Measurements from ENCODE around the gene MAP3K4.
"Not testable (repeated sequence)": the region's sequence is repeated elsewhere in the genome, so short reads cannot be mapped to it uniquely, and the experiment has no call there.

The MAP3K4 gene

DNA sequence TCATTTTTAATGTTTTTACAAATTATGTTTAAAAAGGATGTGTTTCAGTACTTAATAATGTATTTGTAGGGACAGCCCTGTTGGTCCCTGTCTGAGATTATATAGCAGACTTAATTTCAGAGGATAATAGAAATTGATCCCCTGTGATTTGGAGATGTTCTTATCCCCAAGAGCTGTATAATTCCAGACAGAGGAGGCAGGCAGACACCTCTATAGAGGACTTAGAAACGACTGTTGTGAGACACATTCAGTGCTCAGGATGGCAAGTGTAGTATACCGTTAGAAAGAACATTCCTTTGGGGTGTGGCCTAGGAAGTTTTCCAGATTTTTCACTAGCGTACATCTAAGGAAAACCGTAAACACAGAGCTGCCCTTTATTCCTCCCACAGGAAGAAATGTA is 117.8 kb downstream of the MAP3K4 start:
- DNase-seq (ENCODE audit: extremely low read depth, low read depth): no peak
- TF ChIP-seq, protein P1, sequence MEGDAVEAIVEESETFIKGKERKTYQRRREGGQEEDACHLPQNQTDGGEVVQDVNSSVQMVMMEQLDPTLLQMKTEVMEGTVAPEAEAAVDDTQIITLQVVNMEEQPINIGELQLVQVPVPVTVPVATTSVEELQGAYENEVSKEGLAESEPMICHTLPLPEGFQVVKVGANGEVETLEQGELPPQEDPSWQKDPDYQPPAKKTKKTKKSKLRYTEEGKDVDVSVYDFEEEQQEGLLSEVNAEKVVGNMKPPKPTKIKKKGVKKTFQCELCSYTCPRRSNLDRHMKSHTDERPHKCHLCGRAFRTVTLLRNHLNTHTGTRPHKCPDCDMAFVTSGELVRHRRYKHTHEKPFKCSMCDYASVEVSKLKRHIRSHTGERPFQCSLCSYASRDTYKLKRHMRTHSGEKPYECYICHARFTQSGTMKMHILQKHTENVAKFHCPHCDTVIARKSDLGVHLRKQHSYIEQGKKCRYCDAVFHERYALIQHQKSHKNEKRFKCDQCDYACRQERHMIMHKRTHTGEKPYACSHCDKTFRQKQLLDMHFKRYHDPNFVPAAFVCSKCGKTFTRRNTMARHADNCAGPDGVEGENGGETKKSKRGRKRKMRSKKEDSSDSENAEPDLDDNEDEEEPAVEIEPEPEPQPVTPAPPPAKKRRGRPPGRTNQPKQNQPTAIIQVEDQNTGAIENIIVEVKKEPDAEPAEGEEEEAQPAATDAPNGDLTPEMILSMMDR (IDR thresholded peaks at IDR 0.05; ENCODE audit: low read depth, low read length, missing control alignments): no peak
- no peak overlapping the region for H3K4me3 ChIP-seq (replicated peaks; ENCODE audit: low read depth, low read length)

DNA sequence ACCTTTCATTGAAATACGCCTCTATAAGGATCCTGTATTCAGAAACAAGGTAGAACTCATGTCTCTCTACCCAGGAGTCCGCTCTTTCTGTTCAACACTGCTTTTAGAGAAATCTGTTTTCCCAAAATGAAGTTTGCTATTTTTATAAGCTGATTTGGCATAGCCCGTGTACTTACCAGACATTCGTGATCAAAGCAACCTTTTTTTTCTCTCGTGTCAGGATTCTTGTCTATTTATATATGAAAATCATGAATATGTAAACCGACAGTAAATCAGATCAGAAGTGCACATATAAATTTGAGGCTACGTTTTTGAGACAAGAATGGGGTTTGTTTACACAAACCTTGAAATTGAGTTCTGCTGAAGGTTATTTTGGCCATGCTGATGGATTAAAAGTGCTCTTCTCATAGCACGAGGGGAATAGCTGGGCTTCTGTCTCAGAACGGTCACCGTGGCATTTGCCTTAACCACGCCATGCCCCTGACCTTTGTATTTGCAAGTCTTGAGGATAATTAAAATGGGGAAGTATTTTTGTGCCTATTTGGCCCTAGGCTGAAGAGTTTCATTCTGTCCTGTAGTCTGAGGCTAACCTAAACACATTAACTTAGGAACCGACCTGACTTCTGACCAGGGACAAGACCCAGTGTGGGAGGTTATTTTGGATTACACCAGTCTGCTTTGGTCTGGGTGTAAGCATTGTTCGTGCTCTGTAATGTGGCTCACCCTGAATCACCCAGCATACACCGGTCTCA is 118.6 kb downstream of the MAP3K4 start:
- DNase-seq (ENCODE audit: extremely low read depth, low read depth): no peak
- H3K4me3 ChIP-seq (replicated peaks; ENCODE audit: low read depth, low read length): no peak overlapping the region
- TF ChIP-seq, protein P1 (IDR thresholded peaks at IDR 0.05; ENCODE audit: low read depth, low read length, missing control alignments): no peak

DNA sequence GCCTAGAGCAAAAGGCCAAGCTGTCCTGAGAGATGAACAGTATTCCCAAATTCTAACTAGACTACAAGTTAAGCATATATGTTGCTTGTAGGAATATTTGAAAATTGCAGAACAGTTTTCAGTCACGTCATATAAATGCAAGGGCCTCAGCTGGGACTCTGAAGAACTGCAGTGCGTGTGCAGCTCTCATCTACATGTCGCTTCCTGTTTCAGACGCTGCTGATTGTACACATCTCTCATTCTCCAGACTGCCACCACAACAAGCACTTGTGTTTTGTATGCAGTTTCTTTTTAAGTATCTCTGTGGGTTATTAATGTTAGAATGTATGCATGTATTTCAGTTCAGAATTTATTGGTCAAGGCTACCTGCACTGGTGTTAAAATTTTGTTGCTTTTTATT is 119.7 kb downstream of the MAP3K4 start:
- no peak for DNase-seq (ENCODE audit: extremely low read depth, low read depth)
- TF ChIP-seq, protein P1 (IDR thresholded peaks at IDR 0.05; ENCODE audit: low read depth, low read length, missing control alignments): no peak

DNA sequence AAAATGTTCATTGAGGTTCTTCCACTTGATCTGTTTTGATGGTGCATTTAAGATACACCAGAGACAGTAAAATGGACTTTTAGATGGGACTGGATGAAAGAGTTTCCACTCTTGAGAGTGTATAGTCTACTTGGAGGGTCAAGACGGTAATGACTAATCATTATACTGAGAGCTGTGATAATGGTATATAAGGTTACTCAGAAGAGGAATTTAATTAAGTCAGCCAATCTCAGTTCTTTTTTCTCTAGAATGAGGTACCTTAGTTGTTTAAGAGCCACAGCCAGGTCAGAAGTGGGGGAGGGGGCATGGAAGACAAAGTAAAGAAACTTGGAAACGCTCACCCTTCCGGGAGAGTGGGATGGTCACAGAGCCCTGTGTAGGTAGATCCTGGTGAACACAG is 123.9 kb downstream of the MAP3K4 start:
- TF ChIP-seq, protein P1 (IDR thresholded peaks at IDR 0.05; ENCODE audit: low read depth, low read length, missing control alignments): no peak
- no peak overlapping the region for H3K4me3 ChIP-seq (replicated peaks; ENCODE audit: low read depth, low read length)
- no peak for DNase-seq (ENCODE audit: extremely low read depth, low read depth)

More for the DNA sequence above, 119.7 kb downstream of the MAP3K4 start:
- no peak overlapping the region for H3K4me3 ChIP-seq (replicated peaks; ENCODE audit: low read depth, low read length)

DNA sequence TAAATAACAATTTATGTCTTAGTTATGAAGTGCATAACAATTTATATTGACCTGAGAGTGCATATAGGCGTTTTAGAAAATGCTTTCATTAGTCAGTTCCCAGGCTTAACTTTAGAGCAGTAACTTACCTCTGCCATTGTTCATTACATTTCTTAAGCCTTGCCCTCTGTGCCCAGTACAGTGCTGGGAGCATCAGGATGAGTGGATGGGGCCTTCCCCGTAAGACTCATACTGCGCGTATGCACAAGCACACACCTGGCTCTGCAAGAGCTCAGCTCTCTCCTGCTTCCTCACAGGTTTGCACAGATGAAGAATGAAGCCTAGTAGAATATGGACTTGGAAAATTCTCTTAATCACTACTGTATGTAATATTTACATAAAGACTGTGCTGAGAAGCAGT is 125.0 kb downstream of the MAP3K4 start:
- no peak for DNase-seq (ENCODE audit: extremely low read depth, low read depth)
- TF ChIP-seq, protein P1 (IDR thresholded peaks at IDR 0.05; ENCODE audit: low read depth, low read length, missing control alignments): no peak

DNA sequence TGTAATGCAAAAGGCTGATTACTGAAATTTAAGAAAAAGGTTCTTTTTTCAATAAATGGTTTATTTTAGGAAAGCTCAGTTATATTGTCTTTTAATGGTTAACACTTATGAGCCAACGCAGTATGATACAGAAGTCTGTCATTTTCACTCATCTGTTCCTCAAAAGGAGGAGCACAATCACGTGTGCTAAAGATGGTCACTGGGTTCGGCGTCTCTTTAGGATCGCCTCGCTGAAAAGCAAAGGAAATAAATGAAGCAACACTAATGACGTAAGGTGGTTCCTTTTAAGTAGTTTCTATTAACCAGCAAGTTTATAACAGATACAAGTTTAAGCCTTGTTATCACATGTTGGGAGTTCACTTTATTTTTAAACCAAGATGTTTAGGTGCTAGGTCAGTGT is 125.7 kb downstream of the MAP3K4 start:
- H3K4me3 ChIP-seq (replicated peaks; ENCODE audit: low read depth, low read length): no peak overlapping the region
- TF ChIP-seq, protein P1 (IDR thresholded peaks at IDR 0.05; ENCODE audit: low read depth, low read length, missing control alignments): no peak
- no peak for DNase-seq (ENCODE audit: extremely low read depth, low read depth)

More for the DNA sequence above, 125.0 kb downstream of the MAP3K4 start:
- H3K4me3 ChIP-seq (replicated peaks; ENCODE audit: low read depth, low read length): no peak overlapping the region

DNA sequence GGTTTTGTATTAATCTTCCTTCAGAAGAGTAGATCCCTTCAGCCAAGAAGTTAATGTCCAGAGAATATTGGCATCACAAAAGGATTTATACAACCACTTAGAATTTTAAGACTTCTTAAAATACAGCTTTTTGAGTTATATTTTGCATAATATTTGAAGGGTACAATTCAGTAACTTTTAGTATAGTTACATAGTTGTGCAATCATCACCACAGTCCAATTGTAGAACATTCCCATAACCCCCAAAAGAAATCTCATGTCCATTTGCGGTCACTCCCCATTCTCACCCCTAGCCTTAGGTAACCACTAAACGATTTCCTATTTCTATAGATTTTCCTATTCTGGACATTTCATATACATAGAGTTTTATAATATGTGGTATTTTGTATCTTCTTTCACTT is 126.4 kb downstream of the MAP3K4 start:
- no peak for DNase-seq (ENCODE audit: extremely low read depth, low read depth)
- H3K4me3 ChIP-seq (replicated peaks; ENCODE audit: low read depth, low read length): no peak overlapping the region
- TF ChIP-seq, protein P1 (IDR thresholded peaks at IDR 0.05; ENCODE audit: low read depth, low read length, missing control alignments): no peak

DNA sequence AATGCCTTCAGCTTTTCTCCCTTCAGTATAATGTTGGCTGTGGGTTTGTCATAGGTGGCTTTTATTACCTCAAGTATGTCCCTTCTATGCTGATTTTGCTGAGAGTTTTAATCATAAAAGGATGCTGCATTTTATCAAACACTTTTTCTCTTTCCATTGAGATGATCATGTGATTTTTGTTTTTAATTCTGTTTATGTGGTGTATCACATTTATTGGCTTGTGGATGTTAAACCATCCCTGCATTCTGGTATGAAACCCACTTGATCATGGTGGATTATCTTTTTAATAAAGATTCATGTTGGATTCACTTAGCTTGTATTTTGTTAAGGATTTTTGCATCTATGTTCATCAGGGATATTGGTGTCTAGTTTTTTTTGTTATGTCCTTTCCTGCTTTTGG is 131.8 kb downstream of the MAP3K4 start:
- DNase-seq (ENCODE audit: extremely low read depth, low read depth); H3K4me3 ChIP-seq (replicated peaks; ENCODE audit: low read depth, low read length): not testable (repeated sequence)

Measured in HFF-Myc (cell line).